HepG2 (cell line): Measurements from ENCODE around the gene MAN1B1. TPM values are rescaled to one million over a fixed set of nuclear protein-coding genes. Genes with fewer than 3 reads are reported as not detected.

ENCODE experiments used
- ATF3 ChIP-seq: sonication (generic); formaldehyde crosslinking; IDR thresholded peaks from 2 replicates; pipeline ENCODE4 v1.4.0; 2020; ENCODE audit warnings: missing genetic modification reagents
- CREB1 ChIP-seq, 2 experiments: fragments of 450-650 bp in 1 of 2; IDR thresholded peaks; 2 replicates each; pipeline ENCODE4 v1.6.1; 2016 to 2017; ENCODE audit warnings: control low read depth in 1 of 2, mild to moderate bottlenecking in 1 of 2, missing compliant biosample characterization in 1 of 2, missing genetic modification characterization in 1 of 2
- DMAP1 ChIP-seq: IDR thresholded peaks from 2 replicates; pipeline ENCODE4 v1.6.1; 2016
- FOXJ3 ChIP-seq: sonication (generic); formaldehyde crosslinking; IDR thresholded peaks from 2 replicates; pipeline ENCODE4 v1.4.0; 2020; ENCODE audit warnings: missing genetic modification reagents, mild to moderate bottlenecking, borderline replicate concordance
- HDAC1 ChIP-seq: sonication (generic); formaldehyde crosslinking; IDR thresholded peaks from 2 replicates; pipeline ENCODE4 v1.5.1; 2020; ENCODE audit warnings: mild to moderate bottlenecking, missing genetic modification reagents
- HOXA7 ChIP-seq: sonication (generic); formaldehyde crosslinking; IDR thresholded peaks from 2 replicates; pipeline ENCODE4 v1.8.1; 2022; ENCODE audit warnings: mild to moderate bottlenecking, missing genetic modification reagents, moderate library complexity
- IRF9 ChIP-seq: sonication (generic); formaldehyde crosslinking; IDR thresholded peaks from 2 replicates; pipeline ENCODE4 v1.8.0; 2022; ENCODE audit warnings: missing genetic modification reagents, mild to moderate bottlenecking, borderline replicate concordance
- MAZ ChIP-seq, 2 experiments: sonication (generic) in 1 of 2; formaldehyde crosslinking in 1 of 2; IDR thresholded peaks; 2 replicates each; pipeline versions ENCODE4 v1.5.0 to v1.6.1; 2012 to 2020; ENCODE audit warnings: low read depth in 2 of 2, mild to moderate bottlenecking in 2 of 2, borderline replicate concordance in 1 of 2, improper control_type of control experiment in 1 of 2, low read length in 1 of 2, missing genetic modification reagents in 1 of 2, moderate library complexity in 1 of 2
- MTF2 ChIP-seq: sonication (generic); formaldehyde crosslinking; IDR thresholded peaks from 2 replicates; pipeline ENCODE4 v1.5.0; 2020; ENCODE audit warnings: missing genetic modification reagents, borderline replicate concordance
- PRPF4 ChIP-seq: fragments of 200-400 bp; formaldehyde crosslinking; IDR thresholded peaks from 2 replicates; pipeline ENCODE4 v1.6.1; 2016; ENCODE audit warnings: low read length, low read depth; ENCODE audit not compliant: poor library complexity, severe bottlenecking
- SAP130 ChIP-seq: IDR thresholded peaks from 2 replicates; pipeline ENCODE4 v1.6.1; 2016; ENCODE audit warnings: low read depth
- SP4 ChIP-seq: sonication (generic); formaldehyde crosslinking; IDR thresholded peaks from 2 replicates; pipeline ENCODE4 v1.8.1; 2023; ENCODE audit warnings: mild to moderate bottlenecking, missing genetic modification reagents
- TCF12 ChIP-seq, 2 experiments: fragments of 450-650 bp in 1 of 2; sonication (generic) in 1 of 2; formaldehyde crosslinking in 1 of 2; IDR thresholded peaks; 2 replicates each; pipeline versions ENCODE4 v1.6.1 to v1.8.0; 2017 to 2022; ENCODE audit warnings: antibody characterized with exemption in 1 of 2, mild to moderate bottlenecking in 1 of 2, missing genetic modification reagents in 1 of 2, moderate library complexity in 1 of 2
- WIZ ChIP-seq: sonication (generic); formaldehyde crosslinking; IDR thresholded peaks from 2 replicates; pipeline ENCODE4 v1.5.1; 2020; ENCODE audit warnings: mild to moderate bottlenecking, missing genetic modification reagents
- ZBTB10 ChIP-seq: sonication (generic); formaldehyde crosslinking; IDR thresholded peaks from 2 replicates; pipeline ENCODE4 v1.4.0; 2020; ENCODE audit warnings: missing genetic modification reagents, borderline replicate concordance
- ZBTB49 ChIP-seq: sonication (generic); formaldehyde crosslinking; IDR thresholded peaks from 2 replicates; pipeline ENCODE4 v1.4.0; 2020; ENCODE audit warnings: missing genetic modification reagents, borderline replicate concordance
- ZBTB7A ChIP-seq: sonication (generic); formaldehyde crosslinking; IDR thresholded peaks from 2 replicates; pipeline ENCODE4 v1.8.0; 2022; ENCODE audit warnings: mild to moderate bottlenecking, missing genetic modification reagents
- ZMAT3 ChIP-seq: sonication (generic); formaldehyde crosslinking; conservative IDR thresholded peaks from 2 replicates; pipeline ENCODE4 v1.7.0; 2021; ENCODE audit warnings: missing genetic modification reagents
- ZNF333 ChIP-seq: sonication (generic); formaldehyde crosslinking; IDR thresholded peaks from 2 replicates; pipeline ENCODE4 v1.4.0; 2020; ENCODE audit warnings: mild to moderate bottlenecking, missing genetic modification reagents, borderline replicate concordance
- ZNF510 ChIP-seq: sonication (generic); formaldehyde crosslinking; IDR thresholded peaks from 2 replicates; pipeline ENCODE4 v1.4.0; 2020; ENCODE audit warnings: low read depth, mild to moderate bottlenecking, missing genetic modification reagents
- ZNF616 ChIP-seq: sonication (generic); formaldehyde crosslinking; IDR thresholded peaks from 2 replicates; pipeline ENCODE4 v1.5.0; 2020; ENCODE audit warnings: low read depth, mild to moderate bottlenecking, missing genetic modification reagents
- ZNF761 ChIP-seq: sonication (generic); formaldehyde crosslinking; conservative IDR thresholded peaks from 2 replicates; pipeline ENCODE4 v1.4.0; 2020; ENCODE audit warnings: mild to moderate bottlenecking, missing genetic modification reagents
- ZNF850 ChIP-seq: sonication (generic); formaldehyde crosslinking; conservative IDR thresholded peaks from 2 replicates; pipeline ENCODE4 v1.9.0; 2021; ENCODE audit warnings: mild to moderate bottlenecking, missing genetic modification reagents
- polyA plus RNA-seq, 8 experiments: library from polyadenylated mRNA; depleted of rRNA in 3 of 8; stranded (reverse) in 7 of 8; unstranded in 1 of 8; fragments of >200 nt; fragmentation: Illumina TruSeq in 4 of 8; extraction: Trizol in 4 of 8; gene quantifications; 2 replicates each; pipeline versions ENCODE4 v1.2.1 to v1.2.3, GENCODE V29; 2011 to 2016; ENCODE audit warnings: low read depth in 4 of 8, missing spikeins in 1 of 8, mixed read lengths in 1 of 8; ENCODE audit not compliant: insufficient read depth in 1 of 8
- total RNA-seq, 5 experiments: library from RNA; depleted of rRNA; stranded (reverse); fragments of >200 nt; fragmentation: Illumina TruSeq; extraction: Trizol; gene quantifications; 2 replicates each; pipeline ENCODE4 v1.2.3, GENCODE V29; 2016; ENCODE audit warnings: low read depth in 1 of 5

Gene MAN1B1
- total and polyA plus RNA-seq, 2 of the 13 experiments (the other 11 are each of a cell fraction or from before 2014, with no cell fraction given) = 48.9 to 59.5 TPM

GRCh38 chr9:137083394-137084004 lies 3.3 kb upstream of the MAN1B1 start (continued):
- TF ChIP-seq CREB1 (IDR thresholded peaks at IDR 0.05) (0 out of 2 replicates have a peak, but pooled peaks have one; percentile 2), CREB1 (CRISPR knock-in tag; IDR thresholded peaks at IDR 0.05) (no peak), HOXA7 (CRISPR knock-in tag) (no peak), ZNF333 (CRISPR knock-in tag) (no peak), ZBTB49 (CRISPR knock-in tag) (no peak), DMAP1 (CRISPR knock-in tag) (no peak), IRF9 (CRISPR knock-in tag) (no peak), ZNF850 (no peak), PRPF4 (no peak), ZNF761 (CRISPR knock-in tag) (no peak), HDAC1 (CRISPR knock-in tag) (peak; percentile 22; the same call in 1 of the 2 replicates), ZNF616 (CRISPR knock-in tag) (no peak), TCF12 (IDR thresholded peaks at IDR 0.05) (no peak), TCF12 (CRISPR knock-in tag; IDR thresholded peaks at IDR 0.05) (no peak), SP4 (CRISPR knock-in tag) (no peak), MAZ (IDR thresholded peaks at IDR 0.05; ENCODE audit: borderline replicate concordance, low read depth, low read length) (no peak), MAZ (CRISPR knock-in tag; IDR thresholded peaks at IDR 0.05; ENCODE audit: low read depth) (no peak), ATF3 (CRISPR knock-in tag) (peak; percentile 24; the same call in 1 of the 2 replicates), ZBTB10 (CRISPR knock-in tag) (no peak), SAP130 (CRISPR knock-in tag) (peak; percentile 58; the same call in 1 of the 2 replicates), ZMAT3 (no peak), WIZ (CRISPR knock-in tag) (no peak), FOXJ3 (CRISPR knock-in tag) (no peak), MTF2 (no peak), ZNF510 (CRISPR knock-in tag) (no peak), ZBTB7A (no peak)
